Pancreas (tissue), 10 donors: ENCODE results near the gene FGF8. TPM values are rescaled to one million over a fixed set of nuclear protein-coding genes. Genes with fewer than 3 reads are reported as not detected.

Experiments
- ATAC-seq, 4 donors: fragments of 200-7000 bp; cut with Tn5 transposase; one replicate each; pipeline versions ENCODE4 v1.8.0 to v1.9.1; 2020; ENCODE audit warnings: mild to moderate bottlenecking in 4 of 4, moderate library complexity in 4 of 4
- DNase-seq, 6 donors: peaks; one replicate each; pipeline ENCODE4 v3.0.0-alpha.2; 2020
- FAIRE-seq: peaks from 2 replicates; lab custom pipeline; 2012; peaks lifted over from hg19 to GRCh38; lab: Jason Lieb, UNC
- H3K27ac ChIP-seq, 4 donors: fragments of 200-600 bp; sonication (generic); 1 replicate in 3 of 4; 2 replicates in 1 of 4; pipeline versions ENCODE4 v1.5.0 to v1.8.0; 2020
- H3K27me3 ChIP-seq, 4 donors: fragments of 200-600 bp; one replicate each; pipeline ENCODE4 v1.8.0; 2021
- H3K36me3 ChIP-seq, 3 donors: fragments of 200-600 bp; sonication (generic) in 1 of 3; one replicate each; pipeline versions ENCODE4 v1.5.0 to v1.8.0; 2020 to 2021
- H3K4me1 ChIP-seq, 3 donors: fragments of 200-600 bp; one replicate each; pipeline ENCODE4 v1.8.0; 2021
- H3K4me3 ChIP-seq, 4 donors: fragments of 200-600 bp; sonication (generic) in 2 of 4; one replicate each; pipeline versions ENCODE4 v1.5.0 to v1.8.0; 2020 to 2021
- H3K9me3 ChIP-seq, 4 donors: fragments of 200-600 bp; one replicate each; pipeline ENCODE4 v1.8.0; 2021
- WGBS, 2 donors: extraction: QIAGEN DNeasy Blood & Tissue Kit; methylation state at CpG; one replicate each; pipeline ENCODE4 v1.1.7; 2013; 5-methylcytosine and 5-hydroxymethylcytosine counted together
- intact Hi-C, 3 donors: fragments of 100-400 bp; cut with DNase I; formaldehyde crosslinking; loops; one replicate each; pipeline versions ENCODE4 v1.11.1 to v1.14.2; 2022
- polyA plus RNA-seq, 2 donors: library from polyadenylated mRNA; stranded (reverse); fragments of 200-250 nt; gene quantifications; one replicate each; pipeline ENCODE4 v1.2.3, GENCODE V29; 2013
- total RNA-seq, 6 donors: library from RNA; stranded (reverse); fragmentation: NEBNext Ultra II Directional in 4 of 6; extraction: Animal tissue kit (Norgen Biotek cat#: 25700) in 4 of 6; gene quantifications; one replicate each; pipeline versions ENCODE4 v1.2.1 to v1.2.4, GENCODE V29; 2021 to 2023
- TF ChIP-seq, protein P1 (sequence below), 4 donors: fragments of 200-600 bp; sonication (generic) in 3 of 4; IDR thresholded peaks; one replicate each; pipeline versions ENCODE4 v1.5.0 to v1.8.0; 2021; ENCODE audit warnings: antibody characterized with exemption in 4 of 4
- donor health status: healthy with polysubstance abuse.
- donor health status: DM: no; HTN: no; CAD: no; lungs with moderate emphysema.
- donor health status: DM: no; HTN: no; CAD: no.
- donor health status: control.
- donor health status: control.
- donor health status: Bipolar disorder and iron deficiency.
- donor health status: DM: yes; HTN: yes; CAD: no.
- donor health status: DM: no; HTN: no; CAD: no.
- donor health status: DM: no; HTN: no; CAD: no.
- donor health status: DM: yes; HTN: yes; CAD: no.

Gene FGF8
- total and polyA plus RNA-seq, 8 donors, result not detected

GRCh38 chr10:101760510-101760909, 15.4 kb downstream of the FGF8 start:
- intact Hi-C loops, result no loop called here
- Histone ChIP-seq H3K36me3 (no peaks in the 10 kb centered on the region), H3K27me3 (no peaks in the 10 kb centered on the region), H3K4me1 (no peaks in the 10 kb centered on the region), H3K27ac (no peak overlapping the region), H3K4me3 (no peak overlapping the region), H3K9me3 (no peaks in the 10 kb centered on the region)
- no peak for FAIRE-seq
- TF ChIP-seq, protein P1, sequence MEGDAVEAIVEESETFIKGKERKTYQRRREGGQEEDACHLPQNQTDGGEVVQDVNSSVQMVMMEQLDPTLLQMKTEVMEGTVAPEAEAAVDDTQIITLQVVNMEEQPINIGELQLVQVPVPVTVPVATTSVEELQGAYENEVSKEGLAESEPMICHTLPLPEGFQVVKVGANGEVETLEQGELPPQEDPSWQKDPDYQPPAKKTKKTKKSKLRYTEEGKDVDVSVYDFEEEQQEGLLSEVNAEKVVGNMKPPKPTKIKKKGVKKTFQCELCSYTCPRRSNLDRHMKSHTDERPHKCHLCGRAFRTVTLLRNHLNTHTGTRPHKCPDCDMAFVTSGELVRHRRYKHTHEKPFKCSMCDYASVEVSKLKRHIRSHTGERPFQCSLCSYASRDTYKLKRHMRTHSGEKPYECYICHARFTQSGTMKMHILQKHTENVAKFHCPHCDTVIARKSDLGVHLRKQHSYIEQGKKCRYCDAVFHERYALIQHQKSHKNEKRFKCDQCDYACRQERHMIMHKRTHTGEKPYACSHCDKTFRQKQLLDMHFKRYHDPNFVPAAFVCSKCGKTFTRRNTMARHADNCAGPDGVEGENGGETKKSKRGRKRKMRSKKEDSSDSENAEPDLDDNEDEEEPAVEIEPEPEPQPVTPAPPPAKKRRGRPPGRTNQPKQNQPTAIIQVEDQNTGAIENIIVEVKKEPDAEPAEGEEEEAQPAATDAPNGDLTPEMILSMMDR (IDR thresholded peaks at IDR 0.05), result no peak
- no peak for DNase-seq
- no peak for ATAC-seq
- 75 to 82% methylated on average over 3 of the region's 3 CpGs for WGBS, 2 donors

DNA sequence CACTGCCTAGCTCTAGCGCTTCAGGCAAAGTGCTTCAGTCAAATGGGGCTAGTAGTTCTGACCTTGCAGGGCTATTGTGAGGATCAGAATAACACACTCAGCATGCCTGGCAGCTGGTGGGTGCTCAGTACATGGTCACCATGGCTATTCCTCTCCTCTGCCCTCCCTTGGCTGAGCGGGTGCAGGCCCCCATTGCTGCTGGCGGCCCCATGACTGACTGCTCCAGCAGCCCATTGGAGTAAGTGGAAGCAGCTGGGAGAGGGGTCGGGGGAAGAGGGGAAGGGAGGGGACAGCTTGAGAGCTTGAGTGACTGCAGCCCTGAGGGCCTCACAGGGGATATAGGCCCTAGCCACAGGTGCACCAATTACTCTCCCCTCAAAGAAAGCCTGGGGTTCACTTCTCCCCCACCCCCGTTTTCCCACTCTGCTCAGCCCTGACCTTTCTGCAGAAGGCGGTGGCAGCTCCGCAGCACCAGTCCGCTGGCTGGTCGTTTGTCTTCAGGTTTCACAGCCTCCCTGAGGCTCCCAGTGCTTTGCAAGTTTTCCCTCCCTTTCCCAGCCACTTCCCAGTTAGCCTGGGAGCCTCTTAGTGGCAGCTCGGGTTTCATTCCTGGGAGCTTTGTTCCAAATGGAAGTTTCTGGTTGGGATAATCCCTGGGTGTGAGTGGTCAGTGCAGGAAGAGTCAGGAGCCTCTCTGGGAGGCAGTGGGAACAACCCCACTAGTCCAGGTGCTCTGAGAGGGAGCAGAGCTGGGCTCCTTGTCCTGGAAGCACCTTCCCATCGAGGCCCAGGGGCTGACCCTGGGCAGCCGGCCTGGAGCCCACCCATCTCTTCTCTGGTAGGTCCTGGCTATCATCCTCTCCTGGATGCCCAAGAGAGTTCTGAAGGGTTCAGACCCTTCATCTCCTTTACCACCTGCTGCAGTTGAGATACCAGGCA, 16.3 kb downstream of the FGF8 start:
- no peak for ATAC-seq
- no peaks in the 10 kb centered on the region for H3K27me3 ChIP-seq
- H3K4me3 ChIP-seq, result no peak overlapping the region
- TF ChIP-seq, protein P1 (IDR thresholded peaks at IDR 0.05), result no peak
- H3K27ac ChIP-seq, result no peak overlapping the region
- H3K9me3 ChIP-seq, result no peaks in the 10 kb centered on the region
- no peaks in the 10 kb centered on the region for H3K36me3 ChIP-seq
- no peak for DNase-seq
- 71 to 84% methylated on average over 12 of the region's 12 CpGs for WGBS, 2 donors
- intact Hi-C loops, result no loop called here
- FAIRE-seq, result no peak
- H3K4me1 ChIP-seq, result no peaks in the 10 kb centered on the region

DNA sequence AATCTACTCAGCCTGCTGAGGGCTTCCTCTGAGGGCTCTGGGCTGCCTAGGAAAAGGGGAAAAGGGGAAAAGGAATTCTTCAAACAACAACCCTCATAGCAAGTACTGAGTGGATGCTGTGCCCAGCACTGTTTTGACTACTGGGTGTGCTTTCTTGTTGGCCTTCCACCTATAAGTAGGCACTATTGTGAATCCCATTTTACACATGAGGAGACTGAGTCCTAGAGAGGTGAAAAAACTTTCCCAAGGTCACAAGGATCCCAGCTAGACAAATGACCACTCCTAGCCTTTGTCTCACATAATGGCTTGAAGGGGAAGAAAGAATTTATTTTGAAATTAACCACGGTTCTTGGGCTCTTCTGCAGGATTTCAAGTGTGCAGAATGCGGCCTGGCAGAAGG, 17.1 kb downstream of the FGF8 start:
- no peaks in the 10 kb centered on the region for H3K4me1 ChIP-seq
- H3K27me3 ChIP-seq, result no peaks in the 10 kb centered on the region
- no peak for DNase-seq
- no peak for FAIRE-seq
- H3K27ac ChIP-seq, result no peak overlapping the region
- intact Hi-C loops, result no loop called here
- TF ChIP-seq, protein P1 (IDR thresholded peaks at IDR 0.05), result no peak
- no peaks in the 10 kb centered on the region for H3K36me3 ChIP-seq
- H3K4me3 ChIP-seq, result no peak overlapping the region
- H3K9me3 ChIP-seq, result no peaks in the 10 kb centered on the region
- 70 to 79% methylated on average over 2 of the region's 2 CpGs for WGBS, 2 donors
- no peak for ATAC-seq

- no peak overlapping the region for H3K27ac ChIP-seq
- 61 to 64% methylated on average over 3 of the region's 3 CpGs for WGBS, 2 donors
- no peaks in the 10 kb centered on the region for H3K36me3 ChIP-seq
- H3K9me3 ChIP-seq, result no peaks in the 10 kb centered on the region
- TF ChIP-seq, protein P1 (IDR thresholded peaks at IDR 0.05), result no peak
- no peak for ATAC-seq
- H3K4me1 ChIP-seq, result no peaks in the 10 kb centered on the region
- no peak for FAIRE-seq
- intact Hi-C loops, result no loop called here
- DNase-seq, result no peak
- no peak overlapping the region for H3K4me3 ChIP-seq
- no peaks in the 10 kb centered on the region for H3K27me3 ChIP-seq
Observed at GRCh38 chr10:101752241-101752640, 23.7 kb downstream of the FGF8 start.
